A673 (cell line): ENCODE measurements around the gene ESR2.

Source experiments
- EZH2 ChIP-seq: fragments of 200-600 bp; sonication (generic); IDR thresholded peaks from 2 replicates; pipeline ENCODE4 v1.6.1; 2017; ENCODE audit warnings: borderline replicate concordance, low read depth, mild to moderate bottlenecking, mixed read lengths, antibody characterized with exemption, low read length; ENCODE audit not compliant: poor library complexity, severe bottlenecking
- TF ChIP-seq, protein P1 (sequence below): fragments of 300-800, 200-600 bp; sonication (generic); conservative IDR thresholded peaks from 2 replicates; pipeline ENCODE4 v1.5.1; 2017; ENCODE audit warnings: low read depth, mild to moderate bottlenecking, antibody characterized with exemption, low read length, moderate library complexity, mixed read lengths

DNA sequence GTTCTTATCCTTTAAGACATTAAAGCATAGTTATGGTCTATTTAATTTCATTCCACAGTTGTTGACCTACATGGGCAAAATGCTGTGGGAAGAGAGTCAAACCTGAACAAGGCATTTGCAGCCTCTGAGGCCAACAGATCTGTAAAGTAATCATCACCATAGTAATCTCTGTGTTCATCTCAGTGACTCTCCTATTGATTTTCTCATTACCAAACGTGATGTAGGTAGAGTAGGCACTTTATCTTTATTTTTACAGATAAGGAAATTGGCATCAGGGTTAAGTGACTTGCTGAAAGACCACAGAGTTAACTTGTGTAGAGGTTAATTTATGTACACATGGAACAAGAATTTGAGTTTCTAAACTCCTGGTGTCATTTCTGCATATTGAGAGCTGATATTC, 203.0 kb downstream of the ESR2 start:
- TF ChIP-seq, protein P1, sequence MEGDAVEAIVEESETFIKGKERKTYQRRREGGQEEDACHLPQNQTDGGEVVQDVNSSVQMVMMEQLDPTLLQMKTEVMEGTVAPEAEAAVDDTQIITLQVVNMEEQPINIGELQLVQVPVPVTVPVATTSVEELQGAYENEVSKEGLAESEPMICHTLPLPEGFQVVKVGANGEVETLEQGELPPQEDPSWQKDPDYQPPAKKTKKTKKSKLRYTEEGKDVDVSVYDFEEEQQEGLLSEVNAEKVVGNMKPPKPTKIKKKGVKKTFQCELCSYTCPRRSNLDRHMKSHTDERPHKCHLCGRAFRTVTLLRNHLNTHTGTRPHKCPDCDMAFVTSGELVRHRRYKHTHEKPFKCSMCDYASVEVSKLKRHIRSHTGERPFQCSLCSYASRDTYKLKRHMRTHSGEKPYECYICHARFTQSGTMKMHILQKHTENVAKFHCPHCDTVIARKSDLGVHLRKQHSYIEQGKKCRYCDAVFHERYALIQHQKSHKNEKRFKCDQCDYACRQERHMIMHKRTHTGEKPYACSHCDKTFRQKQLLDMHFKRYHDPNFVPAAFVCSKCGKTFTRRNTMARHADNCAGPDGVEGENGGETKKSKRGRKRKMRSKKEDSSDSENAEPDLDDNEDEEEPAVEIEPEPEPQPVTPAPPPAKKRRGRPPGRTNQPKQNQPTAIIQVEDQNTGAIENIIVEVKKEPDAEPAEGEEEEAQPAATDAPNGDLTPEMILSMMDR, result no peak
- TF ChIP-seq EZH2, result no peak
